Cerebellar cortex (tissue), 1 donor: Measurements from ENCODE around the gene BCL7A.
A peak's percentile ranks its signal among the peaks of the same experiment; 100 is the strongest.
"Not testable (repeated sequence)": the region's sequence is repeated elsewhere in the genome, so short reads cannot be mapped to it uniquely, and the experiment has no call there.

ENCODE experiments used
- DNase-seq: peaks from one replicate; pipeline ENCODE4 v3.0.0-alpha.2; 2015; ENCODE audit warnings: low spot score

The BCL7A gene

DNA sequence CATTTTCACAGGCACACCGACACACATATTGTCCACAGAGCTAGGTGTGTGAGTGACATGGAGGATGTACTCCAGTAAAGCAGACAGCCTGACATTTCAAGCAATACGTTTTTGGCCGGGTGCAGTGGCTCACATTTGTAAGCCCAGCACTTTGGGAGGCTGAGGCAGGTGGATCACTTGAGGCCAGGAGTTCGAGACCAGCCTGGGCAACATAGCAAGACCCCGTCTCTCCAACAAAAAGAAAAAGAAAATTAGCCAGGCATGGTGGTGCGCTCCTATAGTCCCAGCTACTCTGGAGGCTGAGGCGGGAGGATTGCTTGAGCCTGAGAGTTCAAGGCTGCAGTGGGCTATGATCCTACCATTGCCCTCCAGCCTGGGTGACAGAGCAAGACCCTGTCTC is 34.7 kb downstream of the BCL7A start:
- DNase-seq: not testable (repeated sequence)

DNA sequence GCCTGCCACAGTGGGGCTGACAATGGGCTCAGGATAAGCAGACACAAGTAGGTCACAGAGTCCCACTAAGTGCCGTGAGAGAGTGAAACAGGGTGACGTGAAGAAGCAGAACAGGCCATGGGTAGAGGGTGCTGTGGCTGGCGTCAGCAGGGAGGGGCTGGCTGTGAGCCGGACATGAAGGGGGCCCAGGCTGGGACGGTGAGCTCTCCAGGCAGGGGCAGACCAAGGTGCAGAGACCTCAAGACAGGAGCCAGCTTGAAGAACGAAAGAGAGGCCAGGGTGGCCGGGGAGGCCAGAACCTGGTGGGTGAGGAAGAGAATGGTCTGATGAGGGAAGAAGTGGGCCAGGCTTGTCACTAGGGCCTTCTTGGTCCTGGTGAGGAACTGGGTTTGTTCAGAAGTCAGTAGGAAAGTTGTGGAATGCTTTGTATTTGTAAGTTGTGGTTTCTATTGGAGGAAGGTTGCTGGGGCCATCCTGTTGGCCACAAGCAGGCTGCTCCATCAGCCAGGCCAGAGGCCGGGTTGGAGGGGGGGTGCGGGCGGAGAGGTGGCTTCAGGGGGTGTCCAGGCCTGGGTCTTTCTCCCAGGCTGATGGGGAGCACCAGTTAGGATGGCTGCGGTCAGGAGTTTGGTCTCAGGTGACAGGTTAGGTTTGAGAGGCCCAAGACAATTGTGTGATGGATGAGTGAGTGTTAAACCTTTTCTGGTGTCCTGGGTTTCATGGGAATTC is 35.5 kb downstream of the BCL7A start:
- DNase-seq: no peak

DNA sequence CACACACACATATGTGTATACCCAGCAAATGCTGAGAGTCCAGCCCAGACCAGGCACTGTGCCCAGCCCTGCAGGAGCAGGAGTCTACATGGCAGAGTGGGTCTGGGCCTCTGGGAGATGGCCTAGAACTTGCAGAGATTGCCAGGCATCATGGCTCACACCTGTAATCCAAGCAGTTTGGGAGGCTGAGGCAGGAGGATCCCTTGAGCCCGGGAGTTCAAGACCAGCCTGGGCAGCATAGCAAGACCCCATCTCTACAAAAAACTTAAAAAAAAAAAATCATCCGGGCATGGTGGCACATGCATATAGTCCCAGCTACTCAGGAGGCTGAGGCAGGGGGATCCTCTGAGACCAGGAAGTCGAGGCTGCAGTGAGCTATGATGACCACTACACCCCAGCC is 36.1 kb downstream of the BCL7A start:
- no peak for DNase-seq

DNA sequence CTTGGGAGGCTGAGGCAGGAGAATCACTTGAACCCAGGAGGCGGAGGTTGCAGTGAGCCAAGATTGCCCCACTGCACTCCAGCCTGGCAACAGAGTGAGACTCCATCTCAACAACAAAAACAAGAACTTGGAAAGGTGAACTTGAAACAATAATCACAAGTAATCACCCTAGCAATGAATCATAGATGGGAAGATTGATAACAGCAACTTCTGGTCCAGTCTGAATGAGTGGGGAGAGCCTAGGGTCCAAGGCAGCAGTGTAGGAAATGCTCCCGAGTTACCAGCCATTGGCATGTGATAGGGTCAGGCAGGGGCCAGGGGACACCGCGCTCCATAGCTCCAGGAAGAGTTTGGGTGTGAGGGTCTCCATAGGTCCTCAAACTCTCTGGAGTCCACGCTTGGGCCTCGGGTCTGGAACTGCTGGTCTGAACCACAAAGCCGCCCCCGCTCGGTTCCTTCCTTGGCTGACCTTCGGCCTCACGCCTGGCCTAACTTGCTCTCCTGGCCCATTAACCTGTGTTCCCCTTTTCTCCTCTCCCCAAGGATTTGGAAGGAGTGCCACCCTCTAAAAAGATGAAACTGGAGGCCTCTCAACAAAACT is 37.0 kb downstream of the BCL7A start:
- no peak for DNase-seq

DNA sequence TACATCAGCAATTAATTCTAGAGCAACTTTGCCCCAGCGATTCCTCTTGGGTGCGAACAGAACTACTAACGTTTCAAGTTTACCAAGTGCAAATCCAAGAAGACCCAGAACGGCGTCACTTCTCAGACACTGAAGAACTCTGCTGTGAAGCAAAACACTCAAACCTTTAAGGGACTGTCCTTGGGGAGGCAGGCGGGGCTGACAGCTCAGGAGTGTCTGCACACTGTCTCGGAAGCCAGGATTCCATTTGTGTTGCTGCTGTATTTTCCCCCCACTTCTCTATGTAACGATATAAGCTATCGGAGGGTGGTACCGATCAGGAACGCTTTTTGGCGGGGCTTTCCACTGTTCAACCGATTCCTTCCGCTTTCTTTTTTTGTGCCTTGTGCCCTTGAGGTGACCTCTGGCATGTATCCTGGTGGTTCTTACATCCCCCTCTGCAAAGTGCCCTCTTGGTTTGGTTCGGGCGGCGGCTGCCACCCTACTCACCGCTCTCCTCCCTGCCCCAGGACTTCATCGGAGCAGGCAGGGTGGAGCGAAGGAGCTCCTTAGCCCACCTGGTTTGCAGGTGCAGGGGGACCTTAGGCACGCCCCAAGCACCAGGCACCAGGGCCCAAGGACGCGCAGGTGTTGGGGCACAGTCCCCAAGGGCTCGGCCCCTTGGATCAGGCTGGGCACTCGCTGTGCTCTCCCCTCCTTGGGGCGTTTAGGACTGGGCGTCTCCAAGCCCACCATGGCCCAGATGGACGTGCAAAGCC is 37.7 kb downstream of the BCL7A start:
- no peak for DNase-seq

DNA sequence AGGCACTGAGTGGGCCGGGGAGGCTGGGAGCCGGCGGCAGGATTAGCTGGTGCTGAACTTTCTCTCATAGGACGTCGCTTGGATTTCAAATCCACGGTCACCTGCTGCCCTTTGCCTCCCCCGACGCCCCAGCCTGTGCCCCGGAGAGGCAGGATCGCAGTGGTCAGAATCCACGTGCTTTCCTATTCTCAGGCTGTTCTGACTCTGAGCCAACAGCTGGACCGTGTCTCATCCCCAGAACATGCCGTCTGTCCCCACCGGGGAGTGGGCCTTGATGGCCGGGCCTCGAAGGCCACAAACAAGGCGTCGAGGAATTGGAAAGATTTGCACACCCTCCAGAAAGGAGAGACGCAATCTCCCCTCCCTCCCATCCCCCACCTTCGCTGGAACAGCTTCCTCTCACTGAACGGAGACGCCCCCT is 38.4 kb downstream of the BCL7A start:
- no peak for DNase-seq

DNA sequence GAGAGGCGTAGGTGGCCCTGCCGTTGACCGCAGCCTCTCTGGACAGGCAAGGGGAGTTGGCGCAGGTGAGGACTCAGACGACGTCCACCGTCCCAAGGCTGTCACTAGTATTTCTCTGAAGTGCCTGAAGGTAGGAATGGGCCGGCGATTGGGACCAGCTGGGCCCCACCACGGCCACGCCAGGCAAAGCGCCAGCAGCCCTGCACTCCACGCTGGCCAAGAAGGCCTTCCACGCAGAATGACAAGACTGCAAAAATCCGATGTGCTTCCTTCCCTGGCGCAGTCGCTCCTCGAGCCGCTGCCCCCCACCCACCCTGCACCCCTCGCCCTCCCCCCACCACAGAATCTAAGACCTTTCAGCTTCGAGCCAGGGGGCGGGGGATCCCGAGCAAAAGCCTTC is 39.6 kb downstream of the BCL7A start:
- DNase-seq: no peak

DNA sequence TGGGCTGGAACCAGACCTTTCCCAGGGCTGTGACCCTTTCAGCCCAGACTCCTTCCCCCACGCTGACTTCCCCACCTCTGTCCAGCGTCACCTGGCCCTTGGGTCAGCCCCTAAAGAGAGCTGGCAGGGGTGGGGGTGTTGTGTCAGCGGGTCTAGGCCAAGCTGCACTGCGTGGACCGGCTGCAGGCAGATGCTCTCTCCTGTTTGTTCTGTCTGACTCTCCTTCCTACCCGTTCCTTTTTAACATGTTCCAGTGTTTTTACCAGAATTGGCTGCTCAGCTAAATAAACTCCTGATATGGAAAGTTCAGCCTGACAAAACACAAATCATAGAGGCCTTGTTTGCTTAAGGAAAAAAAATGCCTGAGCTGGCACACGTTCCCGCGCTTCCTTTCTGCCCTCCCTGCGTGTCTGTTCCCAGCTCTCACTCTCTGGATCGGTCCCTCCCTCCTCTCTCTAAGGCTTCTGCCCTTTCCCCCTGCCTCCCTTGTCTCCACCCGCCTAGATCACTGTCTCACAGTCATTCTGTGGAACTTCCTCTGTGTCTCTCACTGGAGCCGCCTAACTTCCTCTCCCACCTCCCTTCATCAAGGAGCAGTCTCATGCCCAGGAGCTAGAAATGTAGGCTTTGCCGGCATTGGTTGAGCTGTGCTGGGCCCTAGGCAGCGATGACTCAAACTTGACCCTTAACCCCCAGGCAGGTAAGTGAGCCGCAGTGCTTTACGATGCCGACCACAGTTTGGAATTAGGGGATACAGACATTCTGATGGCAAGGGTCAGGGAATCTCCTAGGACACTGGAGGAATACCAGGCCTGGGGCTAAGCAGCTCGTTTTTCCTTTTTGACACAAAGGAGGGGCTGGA is 41.4 kb downstream of the BCL7A start:
- peak; percentile 34 for DNase-seq

DNA sequence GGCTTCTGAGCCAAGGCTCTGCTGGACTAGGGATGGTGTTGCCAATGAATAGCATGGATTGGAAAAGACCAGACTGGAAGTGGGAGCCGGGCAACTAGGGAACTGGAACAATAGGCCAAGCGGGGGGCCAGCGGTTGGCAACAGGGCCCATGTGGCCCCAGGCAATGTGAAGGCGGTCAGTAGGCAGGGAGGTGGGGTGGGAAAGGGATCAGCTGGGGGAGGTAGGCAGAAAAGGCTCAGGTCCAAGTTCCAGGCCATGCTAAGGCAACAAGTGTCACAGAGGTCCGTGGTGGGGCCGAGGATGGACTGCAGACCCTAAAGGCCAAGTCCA is 42.0 kb downstream of the BCL7A start:
- no peak for DNase-seq

DNA sequence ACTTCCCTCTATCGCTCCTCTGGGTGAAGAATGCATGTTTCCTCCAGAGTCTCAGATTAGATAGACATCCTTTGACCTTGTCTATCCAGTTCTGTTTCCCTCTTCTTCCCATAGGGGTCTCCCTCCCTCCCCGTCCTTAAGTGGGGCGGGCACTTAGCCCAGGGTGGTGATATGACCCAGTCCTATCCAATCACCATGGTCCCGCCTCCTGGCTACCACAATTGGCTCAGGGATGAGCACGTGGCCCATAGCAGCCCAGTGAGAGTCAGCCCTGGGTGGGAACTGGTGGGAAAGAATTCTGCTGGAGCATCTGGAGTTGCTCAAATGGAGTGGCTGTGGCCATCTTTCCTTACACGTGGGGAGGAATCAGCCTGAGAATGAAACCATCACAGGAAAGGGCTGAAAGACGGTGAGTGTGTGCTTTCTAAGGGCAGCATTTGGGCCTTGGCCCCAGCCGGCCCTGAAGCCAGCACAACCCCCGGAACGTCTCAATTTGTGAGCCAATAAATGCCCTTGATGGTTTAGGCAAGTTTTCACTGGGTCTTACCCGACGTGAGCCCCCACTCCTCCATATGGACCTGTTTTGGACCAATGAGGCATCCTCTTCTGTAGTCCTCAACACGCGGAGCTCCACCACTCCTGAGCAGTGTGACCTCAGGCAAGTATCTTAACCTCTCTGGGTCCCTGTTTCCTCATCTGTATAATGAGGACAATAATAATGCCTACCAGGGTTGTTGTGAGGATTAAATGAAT is 42.5 kb downstream of the BCL7A start:
- peak; percentile 92 for DNase-seq

DNA sequence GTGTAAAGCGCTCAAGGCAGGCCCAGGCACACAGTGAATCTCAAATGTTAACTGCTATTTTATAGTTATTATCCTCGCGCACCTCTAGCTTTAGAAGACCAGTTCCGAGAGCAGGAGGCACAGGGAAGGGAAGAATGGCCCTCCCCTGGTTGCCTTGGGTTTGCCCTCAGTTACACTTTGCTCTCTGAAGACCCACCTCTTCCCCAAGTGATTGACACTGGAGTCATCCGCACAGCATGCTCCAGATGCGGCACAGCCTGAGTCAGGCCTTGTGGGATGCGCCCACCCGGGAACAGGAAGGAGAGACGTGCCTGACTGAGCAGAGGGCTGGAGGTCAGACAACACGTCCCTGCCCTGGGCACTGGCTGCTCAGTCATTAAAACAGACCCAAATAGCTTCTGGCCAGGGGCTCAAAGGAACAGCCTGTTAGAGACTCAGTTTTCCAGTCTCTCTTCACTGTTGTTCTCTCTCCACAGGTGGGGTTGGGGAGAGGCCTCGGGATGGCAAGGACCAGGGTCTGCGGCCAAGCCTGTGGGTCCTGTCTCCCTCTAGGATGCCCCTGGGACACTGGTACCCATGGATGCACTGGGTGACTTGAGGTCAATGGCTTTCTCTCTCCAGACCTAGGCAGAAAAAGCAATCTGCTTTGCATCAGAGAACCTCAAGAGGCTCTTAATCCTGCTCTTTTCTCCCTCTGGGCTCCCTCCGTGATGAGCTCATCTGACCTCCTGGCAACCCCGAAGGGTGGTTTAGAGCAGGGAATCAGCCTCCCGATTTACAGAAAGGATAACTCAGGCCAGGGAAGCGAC is 43.3 kb downstream of the BCL7A start:
- DNase-seq: peak; percentile 45

DNA sequence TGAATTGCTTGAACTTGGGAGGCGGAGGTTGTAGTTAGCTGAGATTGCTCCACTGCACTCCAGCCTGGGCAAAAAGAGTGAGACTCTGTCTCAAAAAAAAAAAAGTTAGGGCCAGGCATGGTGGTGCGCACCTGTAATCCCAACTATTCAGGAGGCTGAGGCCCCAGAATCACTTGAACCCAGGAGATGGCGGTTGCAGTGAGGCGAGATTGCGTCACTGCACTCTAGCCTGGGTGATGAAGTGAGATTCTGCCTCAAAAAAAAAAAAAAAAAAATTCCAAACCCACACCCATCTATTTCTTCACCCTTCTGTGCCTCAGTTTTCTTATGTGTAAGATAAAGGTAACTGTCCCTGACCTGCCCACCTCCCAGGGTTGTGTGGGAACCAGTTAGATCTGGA is 45.9 kb downstream of the BCL7A start:
- no peak for DNase-seq

DNA sequence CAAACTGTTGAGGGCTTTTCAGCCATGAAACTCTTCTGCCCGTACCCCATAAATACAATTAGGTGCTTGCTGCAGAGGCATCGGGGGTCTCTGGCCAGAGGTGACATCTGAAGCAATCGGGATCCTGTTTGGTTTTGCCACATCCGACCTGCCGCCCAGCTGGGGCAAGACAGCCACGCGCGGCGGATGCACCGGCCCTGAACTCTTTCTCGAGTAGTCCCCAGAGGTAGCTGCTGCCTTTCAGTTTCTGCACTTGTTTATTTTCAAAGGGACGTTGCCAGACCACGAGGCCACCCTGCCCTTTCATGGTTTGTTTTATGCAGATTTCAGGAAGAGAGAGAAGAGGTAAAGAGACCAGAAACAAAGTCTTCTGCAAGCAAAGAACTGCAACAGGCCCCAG is 46.3 kb downstream of the BCL7A start:
- DNase-seq: no peak

DNA sequence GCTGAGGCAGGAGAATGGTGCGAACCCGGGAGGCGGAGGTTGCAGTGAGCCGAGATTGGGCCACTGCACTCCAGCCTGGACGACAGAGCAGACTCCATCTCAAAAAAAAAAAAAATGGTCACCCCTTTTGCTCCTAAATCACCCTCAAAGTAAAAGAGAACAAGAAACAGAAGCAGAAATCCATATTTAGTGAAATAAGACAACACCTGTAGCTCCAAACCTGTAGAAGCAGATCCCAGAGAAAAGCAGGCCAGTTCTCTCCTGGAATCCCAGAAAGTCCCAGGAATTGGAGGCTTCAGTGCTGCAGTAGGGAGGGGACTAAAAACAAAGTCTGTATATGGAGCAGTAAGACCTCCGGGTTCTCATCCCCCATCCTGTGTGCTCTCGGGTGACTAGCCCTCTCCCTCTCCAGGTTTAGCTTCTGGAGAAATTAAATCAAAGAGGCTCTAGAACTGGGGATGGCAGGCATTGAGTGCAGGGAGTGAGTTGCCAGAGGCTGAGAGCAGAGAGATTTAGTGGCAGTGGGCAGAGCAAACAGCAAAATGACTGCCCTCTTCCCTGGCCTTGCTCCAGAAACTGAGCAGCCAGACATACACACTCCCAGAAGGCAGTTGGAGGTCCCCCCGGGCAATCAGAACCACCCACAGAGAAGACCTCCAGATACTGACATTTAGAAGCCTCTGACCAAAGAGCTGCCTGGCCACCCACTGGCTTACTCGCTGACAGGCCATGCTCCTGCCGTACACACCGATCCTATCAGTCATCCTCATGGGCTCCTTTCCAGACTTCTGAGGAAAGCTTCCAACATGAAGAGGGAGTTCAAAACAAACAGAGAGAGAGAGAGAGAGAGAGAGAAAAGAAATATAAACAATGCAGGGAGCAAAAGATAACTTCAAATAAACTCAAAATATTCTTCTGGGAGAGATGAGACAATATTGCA is 50.6 kb downstream of the BCL7A start:
- peak; percentile 63 for DNase-seq

DNA sequence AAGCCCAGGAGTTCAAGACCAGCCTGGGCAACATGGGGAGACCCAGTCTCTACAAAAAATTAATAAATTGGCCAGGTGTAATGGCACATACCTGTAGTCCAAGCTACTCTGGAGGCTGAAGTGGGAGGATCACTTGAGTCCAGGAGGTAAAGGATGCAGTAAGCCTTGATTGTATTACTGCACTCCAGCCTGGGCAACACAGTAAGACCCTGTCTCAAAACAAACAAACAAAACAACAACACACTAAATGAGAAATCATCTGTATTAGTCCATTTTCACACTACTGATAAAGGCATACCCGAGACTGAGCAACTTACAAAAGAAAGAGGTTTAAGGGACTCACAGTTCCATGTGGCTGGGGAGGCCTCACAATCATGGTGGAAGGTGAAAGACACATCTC is 52.1 kb downstream of the BCL7A start:
- no peak for DNase-seq

DNA sequence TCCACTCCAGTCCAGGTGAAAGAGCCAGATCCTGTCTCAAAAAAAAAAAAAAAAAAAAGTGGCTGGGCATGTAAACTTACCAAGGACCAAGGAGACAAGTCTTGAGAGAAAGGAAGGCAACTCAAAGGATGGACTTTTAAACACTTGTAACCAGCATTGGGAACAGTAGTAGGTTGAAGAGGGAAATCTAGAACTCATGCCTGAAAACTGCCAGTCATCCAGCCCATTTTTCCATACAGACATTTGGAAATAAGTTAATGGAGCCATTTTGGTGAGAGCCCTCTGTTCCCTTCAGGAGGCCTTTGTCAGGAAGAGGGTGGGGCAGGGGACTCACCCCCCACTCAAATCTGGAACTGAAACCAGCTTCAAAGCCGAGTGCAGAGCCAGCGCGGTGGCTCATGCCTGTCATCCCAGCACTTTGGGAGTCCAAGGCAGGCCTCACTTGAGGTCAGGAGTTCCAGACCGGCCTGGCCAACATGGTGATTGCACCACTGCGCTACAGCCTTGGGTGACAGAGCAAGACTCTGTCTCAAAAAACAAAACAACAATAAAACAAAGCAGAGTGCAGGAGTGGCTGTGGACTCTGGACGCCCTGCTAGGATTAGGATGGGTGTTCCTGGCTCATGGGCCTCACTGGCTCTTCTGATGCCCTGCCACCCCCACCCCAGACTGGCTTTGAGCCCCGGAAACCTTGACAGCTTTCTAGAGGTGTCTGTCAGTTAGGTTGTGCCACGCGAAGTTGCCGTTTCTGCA is 55.2 kb downstream of the BCL7A start:
- no peak for DNase-seq

DNA sequence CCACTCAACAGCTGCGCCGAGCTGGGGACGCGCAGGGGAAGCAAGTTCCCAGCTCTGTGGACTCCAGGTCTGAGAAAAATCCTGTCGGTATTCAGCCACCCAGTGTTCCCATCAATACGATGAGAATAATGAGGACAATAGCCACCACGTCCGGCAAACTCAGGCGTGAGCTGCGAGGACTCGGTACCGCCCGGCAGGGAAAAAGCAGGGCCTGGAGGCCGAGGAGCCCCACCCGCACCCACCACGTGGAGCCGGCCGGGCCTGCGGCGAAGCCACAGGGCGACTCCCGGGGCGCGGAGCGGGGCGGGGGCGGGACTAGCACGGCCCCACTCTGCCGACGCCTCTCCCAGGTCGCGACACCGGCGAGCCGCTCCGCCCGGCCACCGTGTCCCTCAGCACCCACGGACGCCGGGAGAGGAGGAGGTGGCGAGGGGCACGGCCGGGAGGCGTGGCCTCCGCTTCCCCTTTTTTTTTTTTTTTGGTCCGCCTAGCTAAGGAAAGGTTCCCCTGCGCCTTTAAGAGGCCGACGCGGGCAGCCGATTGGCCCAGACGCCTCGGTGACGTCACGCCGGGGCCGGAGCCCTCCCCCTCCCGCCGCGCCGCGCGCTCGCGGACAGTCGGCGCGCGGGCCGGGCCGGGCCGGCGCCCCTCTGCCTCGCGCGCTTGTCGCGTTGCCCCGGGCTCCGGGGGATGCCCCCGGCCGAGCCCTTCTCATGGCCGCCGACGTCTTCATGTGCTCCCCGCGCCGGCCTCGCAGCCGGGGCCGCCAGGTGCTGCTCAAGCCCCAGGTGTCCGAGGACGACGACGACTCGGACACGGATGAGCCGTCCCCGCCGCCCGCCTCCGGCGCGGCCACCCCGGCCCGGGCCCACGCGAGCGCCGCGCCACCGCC is 56.7 kb downstream of the BCL7A start, which contains the start of gene MLXIP:
Gene MLXIP, plus strand, starts transcription at position 616 of the 892 bp plus-strand sequence. Its CDS starts 98 bp downstream, at position 714.
- DNase-seq: peak; percentile 93

DNA sequence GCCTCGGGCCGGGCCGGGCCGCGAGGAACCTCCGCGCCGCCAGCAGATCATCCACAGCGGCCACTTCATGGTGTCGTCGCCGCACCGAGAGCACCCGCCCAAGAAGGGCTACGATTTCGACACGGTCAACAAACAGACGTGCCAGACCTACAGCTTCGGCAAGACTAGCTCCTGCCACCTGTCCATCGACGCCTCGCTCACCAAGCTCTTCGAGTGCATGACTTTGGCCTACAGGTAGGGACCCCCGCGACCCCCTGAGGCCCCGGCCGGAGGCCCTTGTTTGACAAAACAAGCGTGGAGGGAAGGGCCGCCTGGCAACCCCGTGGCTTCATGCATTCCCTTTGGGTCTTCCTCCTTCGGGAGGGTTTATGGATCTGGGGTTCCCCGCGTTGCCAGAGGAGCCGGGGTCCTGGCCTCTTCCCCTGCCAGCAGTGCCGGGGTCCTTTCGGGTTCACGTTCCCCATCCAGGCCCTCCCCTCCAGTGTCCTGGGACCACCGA is 57.4 kb downstream of the BCL7A start:
- DNase-seq: no peak
